Activated CD4-positive, CD25-positive, alpha-beta regulatory T cell treated with anti-CD3 and anti-CD28 coated beads, Interleukin-2, amount 50 U/mL, for 16 hours (primary cell): ENCODE measurements around the gene MAT1A.
"Not testable (repeated sequence)": the region's sequence is repeated elsewhere in the genome, so short reads cannot be mapped to it uniquely, and the experiment has no call there.

ENCODE experiments used
- DNase-seq: peaks from one replicate; pipeline ENCODE4 v3.0.0-alpha.2; 2020; ENCODE audit warnings: low read depth, low spot score

Gene MAT1A

GRCh38 chr10:80223031-80223419, 66.4 kb downstream of the MAT1A start:
- DNase-seq = not testable (repeated sequence)
